D721Med (cell line): ENCODE data around the gene C11orf58.

Experiments
- DNase-seq: peaks from one replicate; pipeline ENCODE4 v3.0.0; 2011; ENCODE audit warnings: low spot score; ENCODE audit not compliant: insufficient read length
- FAIRE-seq: peaks from 2 replicates; lab custom pipeline; 2011; peaks lifted over from hg19 to GRCh38; lab: Jason Lieb, UNC
- TF ChIP-seq, protein P1 (sequence below): IDR thresholded peaks from 2 replicates; pipeline ENCODE4 v1.5.1; 2012; ENCODE audit warnings: mild to moderate bottlenecking, control low read depth; ENCODE audit not compliant: insufficient read depth; ENCODE audit errors: missing control alignments

The C11orf58 gene

GRCh38 chr11:16738193-16738946 lies at the start of gene C11orf58:
C11orf58 (plus strand) TSS chr11:16738647; CDS start chr11:16738779, 132 bp downstream.
- TF ChIP-seq, protein P1, sequence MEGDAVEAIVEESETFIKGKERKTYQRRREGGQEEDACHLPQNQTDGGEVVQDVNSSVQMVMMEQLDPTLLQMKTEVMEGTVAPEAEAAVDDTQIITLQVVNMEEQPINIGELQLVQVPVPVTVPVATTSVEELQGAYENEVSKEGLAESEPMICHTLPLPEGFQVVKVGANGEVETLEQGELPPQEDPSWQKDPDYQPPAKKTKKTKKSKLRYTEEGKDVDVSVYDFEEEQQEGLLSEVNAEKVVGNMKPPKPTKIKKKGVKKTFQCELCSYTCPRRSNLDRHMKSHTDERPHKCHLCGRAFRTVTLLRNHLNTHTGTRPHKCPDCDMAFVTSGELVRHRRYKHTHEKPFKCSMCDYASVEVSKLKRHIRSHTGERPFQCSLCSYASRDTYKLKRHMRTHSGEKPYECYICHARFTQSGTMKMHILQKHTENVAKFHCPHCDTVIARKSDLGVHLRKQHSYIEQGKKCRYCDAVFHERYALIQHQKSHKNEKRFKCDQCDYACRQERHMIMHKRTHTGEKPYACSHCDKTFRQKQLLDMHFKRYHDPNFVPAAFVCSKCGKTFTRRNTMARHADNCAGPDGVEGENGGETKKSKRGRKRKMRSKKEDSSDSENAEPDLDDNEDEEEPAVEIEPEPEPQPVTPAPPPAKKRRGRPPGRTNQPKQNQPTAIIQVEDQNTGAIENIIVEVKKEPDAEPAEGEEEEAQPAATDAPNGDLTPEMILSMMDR = no peak
- FAIRE-seq (no peak), DNase-seq (peak; percentile 65)

DNA sequence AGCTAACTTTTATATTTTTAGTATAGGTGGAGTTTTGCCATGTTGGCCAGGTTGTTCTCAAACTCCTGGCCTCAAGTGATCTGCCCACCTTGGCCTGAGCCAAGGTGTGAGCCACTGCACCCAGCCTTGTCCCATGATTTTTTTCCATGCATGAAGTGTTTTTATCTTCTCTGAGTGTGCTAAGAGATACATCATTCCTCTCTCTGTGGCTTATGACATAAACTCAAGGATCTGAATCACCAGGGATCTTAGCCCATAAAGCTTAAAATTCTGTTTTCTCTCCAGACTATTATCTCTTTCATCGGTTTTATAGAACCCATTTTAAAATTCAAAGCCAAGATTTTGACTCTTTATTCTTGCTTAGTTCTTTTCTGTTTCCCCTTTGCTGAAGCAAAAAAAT lies 48.4 kb upstream of the C11orf58 start:
- TF ChIP-seq, protein P1 = no peak
- FAIRE-seq = no peak
- no peak for DNase-seq

- no peak for DNase-seq
- no peak for FAIRE-seq
- TF ChIP-seq, protein P1 = no peak
Measured at GRCh38 chr11:16703795-16704194, 34.7 kb upstream of the C11orf58 start.

DNA sequence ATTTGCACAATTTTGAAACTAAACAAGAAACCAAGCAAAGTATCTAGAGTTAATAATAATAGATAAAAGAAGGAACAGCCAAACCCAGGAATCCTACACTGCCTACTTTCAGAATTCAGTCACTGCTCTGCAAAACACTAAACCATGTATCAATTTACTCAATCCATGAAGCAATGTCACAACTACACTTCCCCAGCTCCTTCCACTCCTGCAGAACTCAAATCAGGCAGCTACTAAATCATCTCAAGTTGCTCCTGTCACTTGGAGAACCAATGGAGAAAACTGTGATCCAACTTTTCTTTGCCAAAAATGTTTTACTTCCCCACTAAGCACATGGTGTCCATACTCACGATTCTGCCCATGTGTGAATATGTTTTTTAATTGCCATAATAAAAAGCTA lies 24.9 kb upstream of the C11orf58 start:
- DNase-seq (no peak), FAIRE-seq (no peak)
- TF ChIP-seq, protein P1 = no peak

GRCh38 chr11:16722581-16723344 lies 15.7 kb upstream of the C11orf58 start:
- FAIRE-seq (no peak), DNase-seq (no peak)
- TF ChIP-seq, protein P1 = no peak

DNA sequence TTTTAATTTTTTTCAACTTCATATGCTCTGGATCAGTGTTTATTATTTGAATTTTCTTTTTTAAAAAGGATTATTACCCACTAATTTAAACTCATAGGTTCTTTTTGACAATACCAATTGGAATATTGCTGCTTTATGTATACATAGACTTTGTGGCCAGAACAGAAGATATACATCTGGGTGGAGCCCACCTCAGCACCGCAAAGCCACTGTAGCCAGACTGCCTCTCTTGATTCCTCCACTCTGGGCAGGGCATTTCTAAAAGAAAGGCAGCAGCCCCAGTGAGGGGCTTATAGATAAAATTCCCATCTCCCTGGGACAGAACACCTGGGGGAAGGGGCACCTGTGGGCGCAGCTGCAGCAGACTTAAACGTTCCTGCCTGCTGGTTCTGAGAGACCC lies 10.6 kb upstream of the C11orf58 start:
- TF ChIP-seq, protein P1 = no peak
- DNase-seq (no peak), FAIRE-seq (no peak)

DNA sequence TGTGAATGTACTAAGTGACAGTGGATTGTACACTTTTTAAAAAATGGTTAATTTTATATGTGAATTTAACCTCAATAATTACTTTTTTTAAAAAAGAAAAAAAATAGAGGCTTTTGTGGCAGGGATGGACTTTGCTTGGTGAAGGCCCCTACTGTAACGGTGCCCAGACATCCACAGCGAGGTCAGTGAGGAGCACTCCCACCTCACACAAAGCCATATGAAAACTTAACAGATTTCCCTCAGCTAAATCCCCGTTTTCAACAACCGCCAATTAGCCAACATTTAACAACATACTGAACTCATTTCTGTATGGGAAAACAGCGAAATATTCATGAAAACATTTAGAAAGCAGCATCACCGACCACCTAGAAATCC lies 642 bp upstream of the C11orf58 start:
- no peak for FAIRE-seq

More for the DNA sequence above, 642 bp upstream of the C11orf58 start:
- TF ChIP-seq, protein P1 = no peak
- no peak for DNase-seq
